PC-3 (cell line): Measurements from ENCODE around the gene ADARB2. TPM values are rescaled to one million over a fixed set of nuclear protein-coding genes. Genes with fewer than 3 reads are reported as not detected.

ENCODE experiments used
- ATAC-seq: fragments of 200-7000 bp; cut with Tn5 transposase; 2 replicates; pipeline ENCODE4 v1.9.1; 2020; ENCODE audit warnings: mild to moderate bottlenecking, moderate library complexity
- BruUV-seq: library from RNA; stranded (reverse); fragments of 400-500 nt; replicated peaks from 2 replicates; lab custom pipeline; 2021; lab: Mats Ljungman, UMichigan
- CTCF ChIA-PET: fragments of 300-600 bp; sonication (Branson Sonifier 250); formaldehyde crosslinking; loops from one replicate; lab custom pipeline; 2022; ENCODE audit warnings: antibody characterized with exemption; lab: Charles Lee
- POLR2A ChIA-PET: fragments of 300-600 bp; sonication (Branson Sonifier 250); formaldehyde crosslinking; loops from one replicate; lab custom pipeline; 2022; ENCODE audit warnings: antibody characterized with exemption; ENCODE audit not compliant: unreplicated experiment; lab: Charles Lee
- DNase-seq: peaks from one replicate; pipeline ENCODE4 v3.0.0-alpha.2; 2015
- H2AFZ ChIP-seq: fragments of 300-600 bp; sonication (generic); 2 replicates; pipeline ENCODE4 v1.6.0; 2016; ENCODE audit warnings: antibody characterized with exemption, low read length
- H3F3A ChIP-seq: fragments of 300-600 bp; sonication (generic); one replicate; pipeline ENCODE4 v1.6.0; 2017; ENCODE audit warnings: antibody characterized with exemption, low read length, control low read depth, mild to moderate bottlenecking; ENCODE audit not compliant: unreplicated experiment
- H3K27ac ChIP-seq: fragments of 300-600 bp; sonication (generic); 2 replicates; pipeline ENCODE4 v1.5.1; 2016; ENCODE audit warnings: mild to moderate bottlenecking, low read length
- H3K27me3 ChIP-seq: fragments of 300-600 bp; sonication (generic); 2 replicates; pipeline ENCODE4 v1.6.1; 2016; ENCODE audit warnings: low read length, mixed read lengths
- H3K36me3 ChIP-seq: fragments of 300-600 bp; sonication (generic); 2 replicates; pipeline ENCODE4 v1.6.1; 2016; ENCODE audit warnings: low read depth, mixed run types, low read length, mixed read lengths
- H3K4me1 ChIP-seq: fragments of 300-600 bp; sonication (generic); 2 replicates; pipeline ENCODE4 v1.5.1; 2016; ENCODE audit warnings: low read length; ENCODE audit not compliant: insufficient read depth
- H3K4me2 ChIP-seq: fragments of 300-600 bp; sonication (generic); 2 replicates; pipeline ENCODE4 v1.6.0; 2016; ENCODE audit warnings: low read length
- H3K4me3 ChIP-seq: fragments of 300-600 bp; sonication (generic); 2 replicates; pipeline ENCODE4 v1.5.1; 2016; ENCODE audit warnings: mild to moderate bottlenecking, low read length, mixed read lengths
- H3K79me2 ChIP-seq: fragments of 300-600 bp; sonication (generic); 2 replicates; pipeline ENCODE4 v1.6.1; 2017; ENCODE audit warnings: low read length, mixed read lengths
- H3K9ac ChIP-seq: fragments of 300-600 bp; sonication (generic); 2 replicates; pipeline ENCODE4 v1.6.0; 2016; ENCODE audit warnings: mild to moderate bottlenecking, low read length
- H3K9me2 ChIP-seq: fragments of 300-600 bp; sonication (generic); replicated peaks from 2 replicates; pipeline ENCODE4 v1.6.1; 2016; ENCODE audit warnings: mixed run types, low read length, mixed read lengths
- H3K9me3 ChIP-seq: fragments of 300-600 bp; sonication (generic); 2 replicates; pipeline ENCODE4 v1.6.1; 2016; ENCODE audit warnings: low read length, mixed read lengths
- H4K20me1 ChIP-seq: fragments of 300-600 bp; sonication (generic); 2 replicates; pipeline ENCODE4 v1.6.1; 2016; ENCODE audit warnings: low read length, mixed read lengths
- CTCF ChIP-seq: fragments of 300-600 bp; sonication (generic); conservative IDR thresholded peaks from 2 replicates; pipeline ENCODE4 v1.5.1; 2017; ENCODE audit warnings: antibody characterized with exemption, low read depth, mild to moderate bottlenecking, low read length
- EZH2 ChIP-seq: fragments of 300-600 bp; sonication (generic); IDR thresholded peaks from one replicate; pipeline ENCODE4 v1.6.1; 2017; ENCODE audit warnings: antibody characterized with exemption, mild to moderate bottlenecking, low read length; ENCODE audit not compliant: unreplicated experiment
- EZH2phosphoT487 ChIP-seq: fragments of 300-600 bp; sonication (generic); IDR thresholded peaks from 2 replicates; pipeline ENCODE4 v1.6.1; 2018; ENCODE audit warnings: mild to moderate bottlenecking, antibody characterized with exemption, low read length, borderline replicate concordance
- intact Hi-C: fragments of 100-400 bp; cut with micrococcal nuclease; formaldehyde crosslinking; loops from 2 replicates; pipeline ENCODE4 v1.9.0; 2023
- total RNA-seq: library from RNA; depleted of rRNA; stranded (reverse); fragments of >200 nt; gene quantifications from 2 replicates; pipeline ENCODE4 v1.2.3, GENCODE V29; 2014

The ADARB2 gene
- total RNA-seq, 1 experiment from 2014 or later, result not detected

GRCh38 chr10:1644191-1644711, 93.1 kb downstream of the ADARB2 start:
- Histone ChIP-seq H3K9me2 (no peaks in the 10 kb centered on the region), H2AFZ (no peak overlapping the region), H3K4me2 (no peak overlapping the region), H3K4me3 (no peak overlapping the region), H3K27ac (no peak overlapping the region), H3K79me2 (no peaks in the 10 kb centered on the region), H3K27me3 (no peaks in the 10 kb centered on the region), H3K9me3 (no peaks in the 10 kb centered on the region), H3K9ac (no peak overlapping the region), H3F3A (no peaks in the 10 kb centered on the region), H4K20me1 (no peaks in the 10 kb centered on the region), H3K36me3 (no peaks in the 10 kb centered on the region), H3K4me1 (no peaks in the 10 kb centered on the region)
- intact Hi-C loops, result no loop called here
- no peak for TF ChIP-seq EZH2phosphoT487
- TF ChIP-seq CTCF, result no peak
- no peak for TF ChIP-seq EZH2
- no TSS peak for BruUV-seq
- ATAC-seq (no peak), DNase-seq (no peak)
- ChIA-PET CTCF (no interaction called here), POLR2A (no interaction called here)

GRCh38 chr10:1643908-1644179, 93.5 kb downstream of the ADARB2 start:
- ATAC-seq, result no peak

More at GRCh38 chr10:1643908-1644179, 93.5 kb downstream of the ADARB2 start:
- H3K27me3 ChIP-seq, result no peaks in the 10 kb centered on the region
- H3K4me1 ChIP-seq, result no peaks in the 10 kb centered on the region
- H2AFZ ChIP-seq, result no peak overlapping the region
- H3K9ac ChIP-seq, result no peak overlapping the region
- intact Hi-C loops, result no loop called here
- no peaks in the 10 kb centered on the region for H3F3A ChIP-seq
- no peak overlapping the region for H3K4me2 ChIP-seq
- no peak overlapping the region for H3K4me3 ChIP-seq
- no peak overlapping the region for H3K27ac ChIP-seq
- H4K20me1 ChIP-seq, result no peaks in the 10 kb centered on the region
- H3K36me3 ChIP-seq, result no peaks in the 10 kb centered on the region
- H3K9me2 ChIP-seq, result no peaks in the 10 kb centered on the region
- ChIA-PET CTCF (no interaction called here), POLR2A (no interaction called here)
- no TSS peak for BruUV-seq
- no peaks in the 10 kb centered on the region for H3K79me2 ChIP-seq
- TF ChIP-seq EZH2phosphoT487 (no peak), CTCF (no peak)
- H3K9me3 ChIP-seq, result no peaks in the 10 kb centered on the region
- DNase-seq, result no peak
